Prostate gland (tissue), 2 donors: ENCODE measurements around the gene VAV2. TPM values are rescaled to one million over a fixed set of nuclear protein-coding genes. Genes with fewer than 3 reads are reported as not detected.

Source experiments
- DNase-seq: peaks from one replicate; pipeline ENCODE4 v3.0.0-alpha.2; 2019; ENCODE audit warnings: low spot score
- H3K27ac ChIP-seq, 2 donors: fragments of 200-600 bp; sonication (generic); 2 replicates each; pipeline ENCODE4 v1.5.1; 2017 to 2019
- H3K27me3 ChIP-seq: fragments of 200-600 bp; sonication (generic); replicated peaks from 2 replicates; pipeline ENCODE4 v1.5.1; 2019; ENCODE audit not compliant: insufficient read depth
- H3K36me3 ChIP-seq, 2 donors: fragments of 200-600 bp; sonication (generic); 1 replicate in 1 of 2; 2 replicates in 1 of 2; pipeline versions ENCODE4 v1.5.1 to v1.8.1; 2017 to 2019
- H3K4me1 ChIP-seq: fragments of 200-600 bp; sonication (generic); replicated peaks from 2 replicates; pipeline ENCODE4 v1.5.1; 2019
- H3K4me3 ChIP-seq, 2 donors: fragments of 200-600 bp; sonication (generic); 2 replicates each; pipeline ENCODE4 v1.5.1; 2017 to 2019
- H3K9me3 ChIP-seq: fragments of 200-600 bp; sonication (generic); 2 replicates; pipeline ENCODE4 v1.5.1; 2017
- CTCF ChIP-seq, 4 experiments: fragments of 200-600 bp in 2 of 4; fragments of 450-650 bp in 2 of 4; sonication (generic) in 2 of 4; IDR thresholded peaks; 1 replicate in 3 of 4; 2 replicates in 1 of 4; pipeline ENCODE4 v1.5.1; 2016 to 2019; ENCODE audit warnings: antibody characterized with exemption in 4 of 4, mild to moderate bottlenecking in 2 of 4, moderate library complexity in 2 of 4
- POLR2A ChIP-seq: fragments of 450-650 bp; IDR thresholded peaks from one replicate; pipeline ENCODE4 v1.6.1; 2016; ENCODE audit warnings: antibody characterized with exemption, mild to moderate bottlenecking
- POLR2AphosphoS5 ChIP-seq: sonication (generic); formaldehyde crosslinking; IDR thresholded peaks from one replicate; pipeline ENCODE4 v1.6.1; 2017; ENCODE audit warnings: antibody characterized with exemption
- WGBS: methylation state at CpG from one replicate; pipeline ENCODE4 v1.1.5; 2018; 5-methylcytosine and 5-hydroxymethylcytosine counted together
- intact Hi-C: fragments of 100-400 bp; cut with DNase I; formaldehyde crosslinking; loops from one replicate; pipeline ENCODE4 v1.14.2; 2022
- total RNA-seq, 2 donors: library from RNA; depleted of rRNA; stranded (reverse); fragments of >200 nt; gene quantifications; one replicate each; pipeline ENCODE4 v1.1.0, GENCODE V29; 2016

VAV2 gene
- total RNA-seq, 2 donors from 2014 or later = 13.5 to 19.5 TPM

- DNase-seq = no peak
- TF ChIP-seq CTCF (IDR thresholded peaks at IDR 0.05) (no peak), POLR2AphosphoS5 (no peak), POLR2A (no peak)
- no peaks in the 10 kb centered on the region for H3K4me1 ChIP-seq
- no peaks in the 10 kb centered on the region for H3K36me3 ChIP-seq
- no peaks in the 10 kb centered on the region for H3K9me3 ChIP-seq
- H3K4me3 ChIP-seq = no peak overlapping the region
- 78% methylated on average over 32 of the region's 32 CpGs for WGBS
- H3K27me3 ChIP-seq = no peaks in the 10 kb centered on the region
- no peak overlapping the region for H3K27ac ChIP-seq
- intact Hi-C loops = no loop called here
Observed at GRCh38 chr9:133759146-133759900, 232.8 kb downstream of the VAV2 start.

GRCh38 chr9:133758228-133758627 is 233.9 kb downstream of the VAV2 start:
- no peaks in the 10 kb centered on the region for H3K9me3 ChIP-seq
- 83% methylated on average over 7 of the region's 7 CpGs for WGBS
- H3K4me1 ChIP-seq = no peaks in the 10 kb centered on the region
- no peak for TF ChIP-seq CTCF (IDR thresholded peaks at IDR 0.05)
- intact Hi-C loops = no loop called here
- H3K4me3 ChIP-seq = no peak overlapping the region
- H3K27ac ChIP-seq = no peak overlapping the region
- H3K27me3 ChIP-seq = no peaks in the 10 kb centered on the region
- no peak for DNase-seq
- no peaks in the 10 kb centered on the region for H3K36me3 ChIP-seq

GRCh38 chr9:133754688-133755227 is 237.4 kb downstream of the VAV2 start:
- Histone ChIP-seq H3K4me1 (no peaks in the 10 kb centered on the region), H3K36me3 (no peaks in the 10 kb centered on the region), H3K4me3 (no peak overlapping the region), H3K27ac (no peak overlapping the region), H3K9me3 (no peaks in the 10 kb centered on the region), H3K27me3 (no peaks in the 10 kb centered on the region)
- WGBS = 59% methylated on average over 9 of the region's 9 CpGs
- no peak for DNase-seq
- TF ChIP-seq POLR2AphosphoS5 (no peak), POLR2A (no peak), CTCF (IDR thresholded peaks at IDR 0.05) (no peak)
- intact Hi-C loops = no loop called here

- H3K36me3 ChIP-seq = no peaks in the 10 kb centered on the region
- H3K9me3 ChIP-seq = no peaks in the 10 kb centered on the region
- no peak for DNase-seq
- H3K27me3 ChIP-seq = no peaks in the 10 kb centered on the region
- intact Hi-C loops = no loop called here
- TF ChIP-seq POLR2A = no peak
- no peak for TF ChIP-seq POLR2AphosphoS5
- TF ChIP-seq CTCF (IDR thresholded peaks at IDR 0.05) = no peak
- H3K27ac ChIP-seq = no peak overlapping the region
- H3K4me1 ChIP-seq = no peaks in the 10 kb centered on the region
- 92% methylated on average over 6 of the region's 6 CpGs for WGBS
- no peak overlapping the region for H3K4me3 ChIP-seq
Observed at GRCh38 chr9:133754187-133754586, 237.9 kb downstream of the VAV2 start.
